ENCODE results near the gene WASF1.

WASF1 gene

GRCh38 chr6:110178626-110179405, 654 bp downstream of the WASF1 start:
- H3K4me3 ChIP-seq (ENCODE audit: low read depth in 1 of 5, low read length in 5 of 5) = peak overlapping the region; percentile 81 to 100 (median 99)
- peak overlapping the region in 4 of 5 donors; percentile 66 to 96 (median 74) for H3K9ac ChIP-seq (ENCODE audit: low read length in 5 of 5)
- no peaks in the 10 kb centered on the region for H3K27me3 ChIP-seq (ENCODE audit: control insufficient read depth in 5 of 5, insufficient read depth in 4 of 5, low read length in 5 of 5)
- H3K9me3 ChIP-seq (ENCODE audit: control insufficient read depth in 5 of 5, low read length in 5 of 5) = no peaks in the 10 kb centered on the region
- H3K36me3 ChIP-seq (ENCODE audit: control insufficient read depth in 5 of 5, insufficient read depth in 5 of 5, low read length in 5 of 5) = no peaks in the 10 kb centered on the region
- peaks cover 3 to 55% (median 40%) of the 10 kb centered on the region in 5 donors for H3K4me1 ChIP-seq (ENCODE audit: control insufficient read depth in 5 of 5, insufficient read depth in 5 of 5, low read length in 5 of 5)
- H3K27ac ChIP-seq (ENCODE audit: low read depth, low read length) = peak overlapping the region; percentile 79

- H3K4me1 ChIP-seq (ENCODE audit: control insufficient read depth in 5 of 5, insufficient read depth in 5 of 5, low read length in 5 of 5) = peaks cover 0 to 6% (median 5%) of the 10 kb centered on the region in 5 donors
- no peaks in the 10 kb centered on the region for H3K27me3 ChIP-seq (ENCODE audit: control insufficient read depth in 5 of 5, insufficient read depth in 4 of 5, low read length in 5 of 5)
- no peaks in the 10 kb centered on the region for H3K9me3 ChIP-seq (ENCODE audit: control insufficient read depth in 5 of 5, low read length in 5 of 5)
- no peak overlapping the region for H3K4me3 ChIP-seq (ENCODE audit: low read depth in 1 of 5, low read length in 5 of 5)
- no peak overlapping the region for H3K27ac ChIP-seq (ENCODE audit: low read depth, low read length)
- no peaks in the 10 kb centered on the region for H3K36me3 ChIP-seq (ENCODE audit: control insufficient read depth in 5 of 5, insufficient read depth in 5 of 5, low read length in 5 of 5)
- H3K9ac ChIP-seq (ENCODE audit: low read length in 5 of 5) = no peak overlapping the region
Observed at GRCh38 chr6:110173506-110174132, 5.9 kb downstream of the WASF1 start.

- H3K4me3 ChIP-seq (ENCODE audit: low read depth in 1 of 5, low read length in 5 of 5) = no peak overlapping the region
- H3K9ac ChIP-seq (ENCODE audit: low read length in 5 of 5) = no peak overlapping the region
- no peaks in the 10 kb centered on the region for H3K4me1 ChIP-seq (ENCODE audit: control insufficient read depth in 5 of 5, insufficient read depth in 5 of 5, low read length in 5 of 5)
- no peaks in the 10 kb centered on the region for H3K36me3 ChIP-seq (ENCODE audit: control insufficient read depth in 5 of 5, insufficient read depth in 5 of 5, low read length in 5 of 5)
- no peak overlapping the region for H3K27ac ChIP-seq (ENCODE audit: low read depth, low read length)
- no peaks in the 10 kb centered on the region for H3K9me3 ChIP-seq (ENCODE audit: control insufficient read depth in 5 of 5, low read length in 5 of 5)
- H3K27me3 ChIP-seq (ENCODE audit: control insufficient read depth in 5 of 5, insufficient read depth in 4 of 5, low read length in 5 of 5) = no peaks in the 10 kb centered on the region
Observed at GRCh38 chr6:110170081-110170480, 9.4 kb downstream of the WASF1 start.

GRCh38 chr6:110158479-110158878, 21.0 kb downstream of the WASF1 start:
- H3K9me3 ChIP-seq (ENCODE audit: control insufficient read depth in 5 of 5, low read length in 5 of 5) = no peaks in the 10 kb centered on the region

GRCh38 chr6:110147870-110148269, 31.6 kb downstream of the WASF1 start:
- Histone ChIP-seq H3K9ac (ENCODE audit: low read length in 5 of 5) (no peak overlapping the region), H3K27ac (ENCODE audit: low read depth, low read length) (no peak overlapping the region), H3K27me3 (ENCODE audit: control insufficient read depth in 5 of 5, insufficient read depth in 4 of 5, low read length in 5 of 5) (no peaks in the 10 kb centered on the region), H3K4me3 (ENCODE audit: low read depth in 1 of 5, low read length in 5 of 5) (no peak overlapping the region), H3K4me1 (ENCODE audit: control insufficient read depth in 5 of 5, insufficient read depth in 5 of 5, low read length in 5 of 5) (no peaks in the 10 kb centered on the region), H3K9me3 (ENCODE audit: control insufficient read depth in 5 of 5, low read length in 5 of 5) (no peaks in the 10 kb centered on the region), H3K36me3 (ENCODE audit: control insufficient read depth in 5 of 5, insufficient read depth in 5 of 5, low read length in 5 of 5) (peaks cover 0 to 3% (median 0%) of the 10 kb centered on the region in 5 donors)

More at GRCh38 chr6:110158479-110158878, 21.0 kb downstream of the WASF1 start:
- Histone ChIP-seq H3K27ac (ENCODE audit: low read depth, low read length) (no peak overlapping the region), H3K4me3 (ENCODE audit: low read depth in 1 of 5, low read length in 5 of 5) (no peak overlapping the region), H3K27me3 (ENCODE audit: control insufficient read depth in 5 of 5, insufficient read depth in 4 of 5, low read length in 5 of 5) (no peaks in the 10 kb centered on the region), H3K36me3 (ENCODE audit: control insufficient read depth in 5 of 5, insufficient read depth in 5 of 5, low read length in 5 of 5) (no peaks in the 10 kb centered on the region), H3K4me1 (ENCODE audit: control insufficient read depth in 5 of 5, insufficient read depth in 5 of 5, low read length in 5 of 5) (no peaks in the 10 kb centered on the region), H3K9ac (ENCODE audit: low read length in 5 of 5) (no peak overlapping the region)

GRCh38 chr6:110140650-110141049, 38.8 kb downstream of the WASF1 start:
- peaks cover 0 to 10% (median 7%) of the 10 kb centered on the region in 5 donors for H3K9me3 ChIP-seq (ENCODE audit: control insufficient read depth in 5 of 5, low read length in 5 of 5)

GRCh38 chr6:110139052-110139451, 40.4 kb downstream of the WASF1 start:
- Histone ChIP-seq H3K4me3 (ENCODE audit: low read depth in 1 of 5, low read length in 5 of 5) (no peak overlapping the region), H3K4me1 (ENCODE audit: control insufficient read depth in 5 of 5, insufficient read depth in 5 of 5, low read length in 5 of 5) (no peaks in the 10 kb centered on the region), H3K27me3 (ENCODE audit: control insufficient read depth in 5 of 5, insufficient read depth in 4 of 5, low read length in 5 of 5) (no peaks in the 10 kb centered on the region), H3K9me3 (ENCODE audit: control insufficient read depth in 5 of 5, low read length in 5 of 5) (peaks cover 0 to 10% (median 7%) of the 10 kb centered on the region in 5 donors), H3K27ac (ENCODE audit: low read depth, low read length) (no peak overlapping the region), H3K36me3 (ENCODE audit: control insufficient read depth in 5 of 5, insufficient read depth in 5 of 5, low read length in 5 of 5) (no peaks in the 10 kb centered on the region), H3K9ac (ENCODE audit: low read length in 5 of 5) (no peak overlapping the region)

More at GRCh38 chr6:110140650-110141049, 38.8 kb downstream of the WASF1 start:
- no peak overlapping the region for H3K27ac ChIP-seq (ENCODE audit: low read depth, low read length)
- no peaks in the 10 kb centered on the region for H3K36me3 ChIP-seq (ENCODE audit: control insufficient read depth in 5 of 5, insufficient read depth in 5 of 5, low read length in 5 of 5)
- H3K4me1 ChIP-seq (ENCODE audit: control insufficient read depth in 5 of 5, insufficient read depth in 5 of 5, low read length in 5 of 5) = no peaks in the 10 kb centered on the region
- no peaks in the 10 kb centered on the region for H3K27me3 ChIP-seq (ENCODE audit: control insufficient read depth in 5 of 5, insufficient read depth in 4 of 5, low read length in 5 of 5)
- H3K9ac ChIP-seq (ENCODE audit: low read length in 5 of 5) = no peak overlapping the region
- H3K4me3 ChIP-seq (ENCODE audit: low read depth in 1 of 5, low read length in 5 of 5) = no peak overlapping the region

- Histone ChIP-seq H3K4me3 (ENCODE audit: low read depth in 1 of 5, low read length in 5 of 5) (no peak overlapping the region), H3K27ac (ENCODE audit: low read depth, low read length) (no peak overlapping the region), H3K36me3 (ENCODE audit: control insufficient read depth in 5 of 5, insufficient read depth in 5 of 5, low read length in 5 of 5) (no peaks in the 10 kb centered on the region), H3K9me3 (ENCODE audit: control insufficient read depth in 5 of 5, low read length in 5 of 5) (peaks cover 0 to 10% (median 7%) of the 10 kb centered on the region in 5 donors), H3K4me1 (ENCODE audit: control insufficient read depth in 5 of 5, insufficient read depth in 5 of 5, low read length in 5 of 5) (no peaks in the 10 kb centered on the region), H3K27me3 (ENCODE audit: control insufficient read depth in 5 of 5, insufficient read depth in 4 of 5, low read length in 5 of 5) (no peaks in the 10 kb centered on the region), H3K9ac (ENCODE audit: low read length in 5 of 5) (no peak overlapping the region)
Observed at GRCh38 chr6:110137924-110138887, 41.3 kb downstream of the WASF1 start.

GRCh38 chr6:110130362-110130761, 49.1 kb downstream of the WASF1 start:
- Histone ChIP-seq H3K27me3 (ENCODE audit: control insufficient read depth in 5 of 5, insufficient read depth in 4 of 5, low read length in 5 of 5) (no peaks in the 10 kb centered on the region), H3K36me3 (ENCODE audit: control insufficient read depth in 5 of 5, insufficient read depth in 5 of 5, low read length in 5 of 5) (no peaks in the 10 kb centered on the region), H3K4me1 (ENCODE audit: control insufficient read depth in 5 of 5, insufficient read depth in 5 of 5, low read length in 5 of 5) (no peaks in the 10 kb centered on the region), H3K4me3 (ENCODE audit: low read depth in 1 of 5, low read length in 5 of 5) (no peak overlapping the region), H3K27ac (ENCODE audit: low read depth, low read length) (no peak overlapping the region), H3K9ac (ENCODE audit: low read length in 5 of 5) (no peak overlapping the region), H3K9me3 (ENCODE audit: control insufficient read depth in 5 of 5, low read length in 5 of 5) (no peaks in the 10 kb centered on the region)
